Measurements from ENCODE around the gene SART3.

GRCh38 chr12:108482717-108483212, 78.2 kb downstream of the SART3 start:
- TF ChIP-seq, protein P1, sequence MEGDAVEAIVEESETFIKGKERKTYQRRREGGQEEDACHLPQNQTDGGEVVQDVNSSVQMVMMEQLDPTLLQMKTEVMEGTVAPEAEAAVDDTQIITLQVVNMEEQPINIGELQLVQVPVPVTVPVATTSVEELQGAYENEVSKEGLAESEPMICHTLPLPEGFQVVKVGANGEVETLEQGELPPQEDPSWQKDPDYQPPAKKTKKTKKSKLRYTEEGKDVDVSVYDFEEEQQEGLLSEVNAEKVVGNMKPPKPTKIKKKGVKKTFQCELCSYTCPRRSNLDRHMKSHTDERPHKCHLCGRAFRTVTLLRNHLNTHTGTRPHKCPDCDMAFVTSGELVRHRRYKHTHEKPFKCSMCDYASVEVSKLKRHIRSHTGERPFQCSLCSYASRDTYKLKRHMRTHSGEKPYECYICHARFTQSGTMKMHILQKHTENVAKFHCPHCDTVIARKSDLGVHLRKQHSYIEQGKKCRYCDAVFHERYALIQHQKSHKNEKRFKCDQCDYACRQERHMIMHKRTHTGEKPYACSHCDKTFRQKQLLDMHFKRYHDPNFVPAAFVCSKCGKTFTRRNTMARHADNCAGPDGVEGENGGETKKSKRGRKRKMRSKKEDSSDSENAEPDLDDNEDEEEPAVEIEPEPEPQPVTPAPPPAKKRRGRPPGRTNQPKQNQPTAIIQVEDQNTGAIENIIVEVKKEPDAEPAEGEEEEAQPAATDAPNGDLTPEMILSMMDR (IDR thresholded peaks at IDR 0.05), result no peak
- TF ChIP-seq POLR2A (IDR thresholded peaks at IDR 0.05), result no peak
- TF ChIP-seq EP300 (IDR thresholded peaks at IDR 0.05), result no peak
